Activated CD8-positive, alpha-beta memory T cell treated with anti-CD3 and anti-CD28 coated beads, Interleukin-2, amount 50 U/mL, for 4 hours (primary cell): ENCODE measurements around the gene FAM170B.

Source experiments
- DNase-seq: peaks from one replicate; pipeline ENCODE4 v3.0.0-alpha.2; 2020

The FAM170B gene

DNA sequence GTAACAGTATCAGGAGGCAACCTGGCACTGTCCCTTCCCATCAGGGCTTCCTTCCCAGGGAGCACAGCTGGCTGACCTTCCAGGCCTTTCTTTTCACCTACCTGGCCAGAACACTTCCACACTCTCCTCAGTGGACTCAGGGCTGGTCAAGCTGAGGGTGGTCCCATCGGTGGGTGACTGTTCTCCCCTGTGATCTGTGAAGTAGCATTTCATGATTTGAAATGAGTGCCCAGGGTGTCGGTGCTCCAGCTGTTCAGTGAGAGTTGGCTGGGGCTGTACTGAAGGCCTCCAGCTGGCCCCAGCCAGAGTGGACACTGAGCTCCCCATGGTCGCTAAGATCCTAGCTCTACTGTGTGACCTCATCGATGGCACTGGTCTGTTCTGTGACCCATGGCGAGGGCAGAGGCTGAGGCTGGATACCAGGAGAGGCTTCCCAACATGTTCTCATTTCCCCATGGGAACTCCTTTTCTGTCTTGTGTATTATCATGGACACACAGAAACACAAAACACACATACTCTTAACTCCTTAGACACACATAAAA is at the start of gene FAM170B:
Gene FAM170B, minus strand, starts transcription at position 316 of the 543 bp plus-strand sequence. Its CDS starts 103 bp downstream, at position 213.
- no peak for DNase-seq

DNA sequence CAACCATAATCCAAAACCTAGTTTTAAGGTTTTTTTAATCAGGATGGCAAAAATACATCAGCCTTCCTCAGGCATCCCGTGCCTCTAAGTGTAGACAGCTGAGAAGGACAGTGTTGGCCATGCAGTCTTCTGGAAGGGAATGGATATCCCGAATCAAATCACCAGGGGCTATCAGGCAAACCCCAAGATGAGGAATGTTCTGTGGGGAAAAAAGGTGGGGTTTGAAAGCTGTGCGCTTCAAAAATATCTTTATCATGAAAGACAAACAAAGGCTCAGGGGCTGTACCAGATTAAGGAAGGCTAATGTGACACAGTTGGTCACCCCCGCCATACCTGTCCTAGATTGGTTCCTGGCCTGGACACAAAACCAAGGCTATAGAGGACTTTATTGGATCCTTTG is 49.0 kb upstream of the FAM170B start:
- DNase-seq: no peak

DNA sequence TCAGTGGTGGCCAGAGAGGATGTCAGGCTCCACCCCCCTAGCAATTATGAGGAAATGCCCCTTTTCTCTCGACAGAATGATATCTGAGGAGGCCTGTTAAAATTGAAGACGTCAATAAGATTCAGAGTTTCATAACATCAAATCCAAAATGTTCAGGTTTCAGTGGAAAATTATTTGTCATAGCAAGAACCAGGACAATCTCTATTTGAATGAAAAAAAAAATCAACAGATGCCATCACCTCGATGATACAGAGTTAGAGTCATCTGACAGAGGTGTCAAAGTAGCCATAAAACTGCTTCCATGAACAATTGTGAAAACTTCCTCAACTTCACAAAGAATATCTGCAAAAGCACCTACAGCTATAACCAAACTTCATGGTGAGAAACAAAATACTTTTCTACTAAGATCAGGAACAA is 46.6 kb upstream of the FAM170B start:
- no peak for DNase-seq

GRCh38 chr10:49179699-49180443 is 46.0 kb upstream of the FAM170B start:
- no peak for DNase-seq

GRCh38 chr10:49178489-49179471 is 45.0 kb upstream of the FAM170B start:
- DNase-seq: no peak

- DNase-seq: no peak
Measured at GRCh38 chr10:49177391-49178355, 43.9 kb upstream of the FAM170B start.

DNA sequence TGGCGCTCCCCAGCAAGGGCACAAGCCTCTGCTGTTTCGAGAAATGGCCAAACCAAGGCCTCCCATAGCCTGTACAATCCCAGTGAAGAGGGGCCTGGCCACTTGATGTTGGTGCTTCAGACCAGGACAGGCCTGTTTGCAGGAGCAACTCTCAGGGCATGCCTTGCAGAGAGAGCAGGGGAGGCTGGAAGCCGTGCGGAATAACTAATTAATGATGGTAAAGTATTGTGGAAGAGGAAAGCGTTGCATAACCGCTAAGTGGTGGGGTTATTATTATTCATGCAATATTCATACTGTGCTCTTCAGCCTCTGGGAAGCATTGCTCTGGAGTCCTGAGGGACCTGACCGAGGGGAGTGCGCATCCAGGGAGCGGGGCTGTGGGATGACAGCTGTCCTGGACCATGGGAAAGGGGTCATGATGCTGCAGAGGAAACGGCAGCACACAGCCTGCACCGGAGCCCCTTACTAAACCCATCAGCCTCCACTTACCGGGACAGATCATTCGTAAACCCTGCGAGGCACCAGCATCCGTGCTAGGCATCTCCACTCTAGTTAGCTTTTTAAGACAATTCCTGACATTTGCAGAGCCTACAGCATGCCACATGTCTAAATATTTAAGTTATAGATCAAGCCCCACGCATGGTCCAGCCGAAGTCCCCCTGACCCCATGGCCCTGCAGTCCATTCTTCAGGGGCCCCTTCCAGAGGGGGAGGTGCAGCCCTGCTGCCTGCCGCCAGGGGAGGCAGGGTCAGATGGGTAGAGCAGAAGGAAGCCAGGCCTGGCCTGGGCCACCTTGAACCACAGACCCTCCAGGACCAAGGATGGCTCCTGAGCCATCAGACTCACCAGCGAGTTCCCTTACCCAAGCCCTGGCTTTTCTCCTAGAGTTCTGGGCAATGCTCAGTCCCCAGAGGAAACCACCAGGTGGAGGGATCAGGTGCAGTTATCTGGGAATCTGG is 42.8 kb upstream of the FAM170B start:
- DNase-seq: no peak

DNA sequence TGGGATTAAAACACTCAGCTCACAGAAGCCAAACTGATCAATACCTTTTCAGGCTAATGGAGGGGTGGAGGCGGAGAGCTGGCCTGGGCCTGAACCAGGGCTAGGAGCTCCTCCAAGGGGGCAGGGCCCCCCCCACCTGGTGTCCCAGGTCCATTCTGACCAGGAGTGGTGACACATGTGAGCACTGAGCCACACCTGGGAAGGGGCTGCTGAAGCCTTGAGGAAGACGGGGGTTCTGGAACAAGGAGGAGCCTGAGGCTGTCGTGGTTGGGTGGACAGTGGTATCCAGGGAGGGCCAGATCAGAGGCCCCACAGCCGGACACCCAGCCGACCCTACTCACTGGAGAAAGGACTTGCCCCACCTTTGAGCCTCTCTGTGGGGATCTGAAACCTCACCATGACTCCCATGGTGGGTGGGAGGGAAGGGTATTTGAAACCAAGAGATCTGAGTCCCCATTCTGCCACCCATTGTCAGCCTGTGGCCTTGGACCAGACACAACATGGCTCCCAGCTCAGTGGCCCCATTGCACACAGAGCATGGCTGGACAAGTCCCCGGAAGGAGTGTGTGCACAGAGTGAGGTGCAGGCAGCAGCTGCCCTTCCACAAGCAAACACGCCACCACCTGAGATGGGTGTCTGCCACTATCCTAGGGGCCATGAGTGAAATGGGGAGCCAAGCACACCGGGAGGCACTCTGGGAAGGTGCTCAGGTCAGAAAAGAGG is 41.9 kb upstream of the FAM170B start:
- no peak for DNase-seq

DNA sequence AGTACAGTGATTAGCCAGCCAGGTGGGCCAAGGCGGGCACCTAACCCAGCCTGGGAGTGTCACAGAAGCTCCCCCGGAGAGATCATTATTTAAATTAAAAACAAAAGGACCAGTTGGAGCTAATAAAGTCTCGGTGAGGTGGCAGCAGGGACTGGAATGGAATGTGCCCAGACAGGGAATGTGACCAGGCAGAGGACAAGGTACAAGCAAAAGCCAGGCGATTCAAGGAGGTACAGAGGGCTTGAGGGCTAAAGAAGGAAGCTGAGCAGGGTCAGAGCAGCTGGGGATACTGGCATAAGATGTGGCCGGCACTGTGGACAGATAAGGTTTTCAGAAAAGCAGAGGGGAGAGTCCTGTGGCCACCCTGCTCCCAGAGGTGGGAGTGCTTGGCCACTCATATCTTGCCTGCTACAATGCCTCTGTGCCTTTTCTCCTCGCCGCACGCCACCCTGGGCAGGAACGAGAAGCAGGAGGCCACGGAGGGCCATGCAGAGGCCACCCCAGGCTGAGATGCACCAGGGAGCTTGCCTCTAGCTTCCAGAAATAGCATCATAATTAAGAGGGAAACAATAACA is 41.2 kb upstream of the FAM170B start:
- DNase-seq: no peak

DNA sequence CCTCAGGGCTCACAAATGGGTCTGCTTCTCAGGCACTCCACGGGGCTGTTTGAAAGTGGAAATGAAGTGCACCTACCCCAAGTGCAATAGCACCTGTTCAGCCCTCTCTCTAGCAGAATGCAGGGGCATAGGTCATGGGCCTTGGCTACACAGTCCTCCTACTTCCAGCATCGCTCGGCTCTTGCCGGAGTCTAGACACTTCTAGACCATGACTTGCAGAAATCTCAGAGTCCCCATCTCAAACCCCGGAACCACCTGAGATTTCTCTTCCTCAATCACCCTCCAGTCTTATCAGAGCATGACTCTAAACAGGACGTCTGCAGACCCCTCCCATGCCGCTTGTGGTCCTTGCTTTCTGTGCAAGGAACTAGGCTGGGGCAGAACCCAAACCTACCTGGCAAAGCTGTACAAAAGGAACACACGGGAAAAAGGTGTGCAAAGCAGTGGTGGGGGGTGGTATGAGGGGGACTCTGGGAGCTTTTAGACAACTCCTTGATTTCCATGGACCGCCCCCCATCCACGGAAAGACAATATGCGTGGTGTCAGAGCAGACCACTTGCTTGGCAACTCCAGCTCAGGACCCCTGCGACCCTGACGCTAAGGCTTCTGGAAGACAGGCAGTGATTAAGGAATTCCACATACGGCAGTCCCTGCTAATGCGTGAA is 40.6 kb upstream of the FAM170B start:
- no peak for DNase-seq

DNA sequence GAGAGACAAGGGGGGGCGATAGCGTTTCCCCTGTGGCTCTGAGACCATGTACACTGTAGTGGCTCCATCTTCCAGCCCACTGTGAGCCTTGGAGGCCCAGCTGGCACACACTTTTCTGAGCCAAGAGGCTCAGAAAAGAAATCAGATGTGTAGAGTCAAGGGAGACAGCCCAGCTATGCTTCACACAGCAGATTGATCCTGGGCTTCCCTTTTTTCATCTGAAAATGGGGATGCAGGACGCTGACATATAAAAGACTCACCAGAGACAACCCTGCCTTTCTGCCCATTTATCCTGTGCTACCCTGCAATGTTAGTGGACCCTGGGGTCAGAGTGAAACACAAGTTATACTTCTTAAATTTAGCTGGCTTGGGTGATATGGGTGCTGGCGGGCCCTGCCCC is 40.0 kb upstream of the FAM170B start:
- no peak for DNase-seq

DNA sequence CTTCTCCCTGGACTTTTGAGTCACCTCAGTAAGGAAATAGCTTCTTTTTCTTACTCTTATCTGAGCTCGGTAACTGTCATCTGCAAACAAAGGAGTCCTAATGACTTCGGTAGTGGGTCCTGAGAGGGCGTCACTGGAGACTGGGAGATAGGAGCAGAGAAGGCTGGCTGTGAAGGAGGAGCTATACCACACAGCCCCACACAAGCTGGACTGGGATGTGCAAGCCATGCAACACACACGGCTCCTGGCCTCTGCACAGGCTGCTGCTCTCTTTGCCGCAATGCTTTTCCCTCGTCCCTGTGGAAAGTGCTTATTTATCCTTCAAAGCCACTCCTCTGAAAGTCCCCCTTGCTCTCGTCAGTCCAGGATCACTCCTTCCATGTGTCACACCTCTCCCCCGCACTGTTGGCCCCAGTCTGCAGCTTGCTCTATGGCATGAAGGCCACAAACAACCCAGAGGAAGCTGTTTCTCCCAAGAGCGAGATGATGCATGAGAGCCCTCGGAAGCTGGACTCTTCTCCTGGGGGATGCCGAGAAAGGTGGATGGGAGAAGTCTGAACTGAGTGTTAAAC is 39.5 kb upstream of the FAM170B start:
- no peak for DNase-seq

GRCh38 chr10:49172777-49173132 is 38.9 kb upstream of the FAM170B start:
- DNase-seq: no peak

GRCh38 chr10:49172061-49172776 is 38.4 kb upstream of the FAM170B start:
- no peak for DNase-seq

DNA sequence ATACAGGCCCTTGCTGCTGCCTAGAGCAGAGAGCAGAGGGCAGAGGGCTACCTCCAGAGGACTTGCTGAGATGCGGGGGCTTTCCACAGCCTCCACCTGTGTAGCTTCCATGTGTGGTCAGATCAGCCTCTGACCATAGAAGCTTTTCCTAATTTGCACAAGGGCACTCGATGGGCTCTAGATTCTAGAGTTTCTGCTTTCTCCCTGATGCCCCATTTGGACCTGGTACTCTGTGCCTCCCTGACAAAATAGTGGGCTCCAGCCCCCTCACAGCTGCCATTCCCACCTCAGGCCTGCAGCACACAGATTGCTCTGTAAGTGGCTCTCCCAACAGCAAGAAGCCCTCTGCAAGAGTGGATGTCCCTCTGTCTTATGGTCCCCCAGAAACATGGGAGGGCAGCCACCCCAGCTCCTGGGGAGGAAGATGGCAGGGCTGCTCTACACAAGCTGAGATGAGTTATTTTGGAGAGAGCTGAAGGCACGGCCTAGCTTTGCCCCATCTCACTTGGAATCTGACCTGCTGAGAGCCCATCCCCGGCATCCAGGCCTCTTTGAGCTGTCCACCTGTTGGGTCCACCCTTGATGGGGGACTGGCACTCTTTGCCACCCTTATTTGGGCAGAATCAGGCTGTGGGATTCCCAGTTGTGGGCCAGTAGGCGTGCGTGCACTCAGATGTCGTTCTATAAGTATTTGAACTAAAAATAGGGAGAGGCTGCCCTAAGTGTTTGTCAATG is 37.7 kb upstream of the FAM170B start:
- no peak for DNase-seq

GRCh38 chr10:49170632-49171325 is 37.0 kb upstream of the FAM170B start:
- DNase-seq: no peak

DNA sequence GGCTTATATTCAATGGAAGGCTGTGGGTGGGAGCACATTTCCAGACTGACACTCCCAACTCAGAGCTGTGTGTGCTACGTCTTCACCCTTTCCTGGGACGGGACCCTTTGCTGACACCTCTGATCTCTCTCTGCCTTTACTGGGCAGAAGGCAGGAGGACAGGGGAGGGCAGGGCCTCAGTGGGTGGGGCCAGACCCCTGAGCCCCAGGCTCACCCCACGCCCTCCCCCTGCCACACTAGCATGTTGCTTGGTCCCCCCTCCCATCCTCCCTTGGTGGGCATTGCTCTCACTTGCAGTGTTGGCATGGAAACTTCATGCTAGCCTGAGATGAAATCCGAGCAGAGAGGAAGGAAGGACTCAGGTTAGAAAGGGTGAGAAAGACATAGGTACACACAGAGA is 36.0 kb upstream of the FAM170B start:
- no peak for DNase-seq
